Thoracic aorta (tissue), 2 donors: ENCODE results near the gene MID1. TPM values are rescaled to one million over a fixed set of nuclear protein-coding genes. Genes with fewer than 3 reads are reported as not detected.
A peak's percentile ranks its signal among the peaks of the same experiment; 100 is the strongest.

ENCODE experiments used
- ATAC-seq: fragments of 150-250 bp; one replicate; pipeline ENCODE4 v1.8.0; 2017; ENCODE audit warnings: low read depth; ENCODE audit not compliant: insufficient number of reproducible peaks, low FRiP score
- DNase-seq: peaks from one replicate; pipeline ENCODE4 v3.0.0-alpha.2; 2020; ENCODE audit warnings: low spot score
- H3K27ac ChIP-seq, 2 donors: fragments of 200-600 bp; sonication (generic); 1 replicate in 1 of 2; 2 replicates in 1 of 2; pipeline ENCODE4 v1.5.1; 2016; ENCODE audit warnings: mild to moderate bottlenecking in 2 of 2, moderate library complexity in 2 of 2
- H3K27me3 ChIP-seq: fragments of 200-600 bp; sonication (generic); replicated peaks from 2 replicates; pipeline ENCODE4 v1.6.0; 2016; ENCODE audit warnings: mild to moderate bottlenecking; ENCODE audit not compliant: insufficient read depth
- H3K36me3 ChIP-seq: fragments of 200-600 bp; sonication (generic); one replicate; pipeline ENCODE4 v1.5.1; 2016
- H3K4me1 ChIP-seq, 2 donors: fragments of 200-600 bp; sonication (generic); 1 replicate in 1 of 2; 2 replicates in 1 of 2; pipeline versions ENCODE4 v1.5.1 to v1.6.0; 2016; ENCODE audit warnings: low read depth in 2 of 2, mild to moderate bottlenecking in 1 of 2; ENCODE audit not compliant: control insufficient read depth in 1 of 2
- H3K4me3 ChIP-seq: fragments of 200-600 bp; sonication (generic); 2 replicates; pipeline ENCODE4 v1.5.1; 2016; ENCODE audit warnings: mild to moderate bottlenecking
- H3K9me3 ChIP-seq: fragments of 200-600 bp; sonication (generic); 2 replicates; pipeline ENCODE4 v1.5.1; 2016
- total RNA-seq, 2 donors: library from RNA; depleted of rRNA; stranded (reverse); fragments of >200 nt; gene quantifications; one replicate each; pipeline versions ENCODE4 v1.1.0 to v1.2.3, GENCODE V29; 2016
- TF ChIP-seq, protein P1 (sequence below): fragments of 200-600 bp; sonication (generic); IDR thresholded peaks from one replicate; pipeline ENCODE4 v1.5.1; 2019; ENCODE audit warnings: antibody characterized with exemption

MID1 gene
- total RNA-seq, 2 donors from 2014 or later = 37.0 to 37.7 TPM

DNA sequence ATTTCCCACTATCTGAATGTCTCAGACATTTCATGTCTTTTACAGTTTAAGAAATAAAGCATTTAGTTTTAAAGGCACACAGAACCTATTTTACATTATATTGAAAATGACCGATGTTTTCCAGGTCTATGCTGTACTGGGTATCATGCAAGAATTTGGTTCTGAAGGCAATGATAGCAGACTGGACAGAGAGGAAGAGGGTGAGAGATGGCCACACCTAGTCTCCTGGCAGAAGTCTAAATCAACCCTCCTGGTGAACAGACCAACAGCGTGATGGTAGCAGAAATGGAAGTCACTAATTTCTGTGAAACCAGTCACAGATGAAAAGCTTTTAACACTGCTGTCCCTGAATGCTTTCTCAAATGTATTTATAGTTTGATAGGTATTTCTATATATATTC lies 41.9 kb downstream of the MID1 start:
- H3K4me3 ChIP-seq = no peak overlapping the region
- no peaks in the 10 kb centered on the region for H3K27me3 ChIP-seq
- peaks cover 0 to 21% of the 10 kb centered on the region in 2 donors for H3K4me1 ChIP-seq
- DNase-seq (no peak), ATAC-seq (no peak)
- H3K9me3 ChIP-seq = no peaks in the 10 kb centered on the region
- TF ChIP-seq, protein P1, sequence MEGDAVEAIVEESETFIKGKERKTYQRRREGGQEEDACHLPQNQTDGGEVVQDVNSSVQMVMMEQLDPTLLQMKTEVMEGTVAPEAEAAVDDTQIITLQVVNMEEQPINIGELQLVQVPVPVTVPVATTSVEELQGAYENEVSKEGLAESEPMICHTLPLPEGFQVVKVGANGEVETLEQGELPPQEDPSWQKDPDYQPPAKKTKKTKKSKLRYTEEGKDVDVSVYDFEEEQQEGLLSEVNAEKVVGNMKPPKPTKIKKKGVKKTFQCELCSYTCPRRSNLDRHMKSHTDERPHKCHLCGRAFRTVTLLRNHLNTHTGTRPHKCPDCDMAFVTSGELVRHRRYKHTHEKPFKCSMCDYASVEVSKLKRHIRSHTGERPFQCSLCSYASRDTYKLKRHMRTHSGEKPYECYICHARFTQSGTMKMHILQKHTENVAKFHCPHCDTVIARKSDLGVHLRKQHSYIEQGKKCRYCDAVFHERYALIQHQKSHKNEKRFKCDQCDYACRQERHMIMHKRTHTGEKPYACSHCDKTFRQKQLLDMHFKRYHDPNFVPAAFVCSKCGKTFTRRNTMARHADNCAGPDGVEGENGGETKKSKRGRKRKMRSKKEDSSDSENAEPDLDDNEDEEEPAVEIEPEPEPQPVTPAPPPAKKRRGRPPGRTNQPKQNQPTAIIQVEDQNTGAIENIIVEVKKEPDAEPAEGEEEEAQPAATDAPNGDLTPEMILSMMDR = no peak
- H3K27ac ChIP-seq = no peak overlapping the region
- H3K36me3 ChIP-seq = no peaks in the 10 kb centered on the region

GRCh38 chrX:10577853-10578252 lies 42.5 kb downstream of the MID1 start:
- Histone ChIP-seq H3K9me3 (no peaks in the 10 kb centered on the region), H3K27ac (no peak overlapping the region), H3K27me3 (no peaks in the 10 kb centered on the region), H3K4me1 (peaks cover 0 to 21% of the 10 kb centered on the region in 2 donors), H3K4me3 (no peak overlapping the region), H3K36me3 (no peaks in the 10 kb centered on the region)
- TF ChIP-seq, protein P1 = no peak
- DNase-seq = no peak
- no peak for ATAC-seq

- TF ChIP-seq, protein P1 = no peak
- no peak for DNase-seq
- peak overlapping the region in 1 of 2 donors; percentile 21 for H3K27ac ChIP-seq
- no peak overlapping the region for H3K4me3 ChIP-seq
- H3K9me3 ChIP-seq = no peaks in the 10 kb centered on the region
- H3K36me3 ChIP-seq = no peaks in the 10 kb centered on the region
- peaks cover 0 to 21% of the 10 kb centered on the region in 2 donors for H3K4me1 ChIP-seq
- ATAC-seq = no peak
- no peaks in the 10 kb centered on the region for H3K27me3 ChIP-seq
These were observed 43.5 kb downstream of the MID1 start for GRCh38 chrX:10576777-10577447.

GRCh38 chrX:10576186-10576585 lies 44.2 kb downstream of the MID1 start:
- H3K4me1 ChIP-seq = peaks cover 0 to 21% of the 10 kb centered on the region in 2 donors
- no peaks in the 10 kb centered on the region for H3K9me3 ChIP-seq
- H3K36me3 ChIP-seq = no peaks in the 10 kb centered on the region
- no peak overlapping the region for H3K4me3 ChIP-seq
- TF ChIP-seq, protein P1 = no peak
- no peaks in the 10 kb centered on the region for H3K27me3 ChIP-seq
- DNase-seq (no peak), ATAC-seq (no peak)
- no peak overlapping the region for H3K27ac ChIP-seq

- ATAC-seq = no peak
- no peaks in the 10 kb centered on the region for H3K36me3 ChIP-seq
These were observed 45.7 kb downstream of the MID1 start for GRCh38 chrX:10574663-10575062.

More at GRCh38 chrX:10574663-10575062, 45.7 kb downstream of the MID1 start:
- TF ChIP-seq, protein P1 = no peak
- Histone ChIP-seq H3K27ac (no peak overlapping the region), H3K4me3 (no peak overlapping the region), H3K9me3 (no peaks in the 10 kb centered on the region), H3K4me1 (peaks cover 0 to 21% of the 10 kb centered on the region in 2 donors), H3K27me3 (no peaks in the 10 kb centered on the region)
- no peak for DNase-seq
